Measurements from ENCODE around the gene CHPT1.
"Not testable (repeated sequence)": the region's sequence is repeated elsewhere in the genome, so short reads cannot be mapped to it uniquely, and the experiment has no call there.

CHPT1 gene

DNA sequence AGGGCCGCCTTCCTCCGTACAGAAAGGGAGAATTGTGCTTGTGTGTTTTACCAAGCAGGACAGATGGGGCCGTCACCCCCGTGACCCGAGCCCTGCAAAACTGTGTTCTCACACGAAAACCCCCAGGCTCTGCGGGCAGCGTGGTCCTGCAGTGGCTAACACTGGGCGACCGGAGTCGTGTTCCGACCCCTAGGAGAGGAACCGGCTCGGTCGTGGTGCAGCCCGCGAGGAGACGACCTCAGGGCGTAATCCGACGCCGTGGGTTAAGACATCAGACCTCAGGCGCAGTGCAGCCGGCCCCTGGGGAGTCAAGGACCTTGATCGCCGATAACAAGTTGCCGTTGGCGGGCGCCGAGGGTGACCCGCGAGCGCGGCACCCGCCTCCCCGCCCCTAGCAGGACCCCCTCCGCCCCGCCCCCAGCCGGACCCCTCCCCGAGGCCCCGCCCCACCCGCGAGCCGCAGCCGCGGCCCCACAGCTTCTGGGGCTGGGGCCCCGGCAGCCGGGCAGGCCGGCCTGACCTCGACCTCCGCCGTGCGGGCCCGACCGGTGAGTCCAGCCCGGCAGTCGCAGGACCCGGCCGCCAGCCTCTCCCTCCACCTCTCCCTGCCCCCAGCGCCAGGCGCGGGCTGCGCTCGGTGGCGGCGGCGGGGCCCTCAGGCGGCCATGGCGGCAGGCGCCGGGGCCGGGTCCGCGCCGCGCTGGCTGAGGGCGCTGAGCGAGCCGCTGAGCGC is at the start of gene CHPT1:
Gene CHPT1, plus strand, starts transcription at position 444 of the 733 bp plus-strand sequence. Its CDS starts 222 bp downstream, at position 666.
- DNase-seq (ENCODE audit: low read depth in 2 of 2), result no peak

DNA sequence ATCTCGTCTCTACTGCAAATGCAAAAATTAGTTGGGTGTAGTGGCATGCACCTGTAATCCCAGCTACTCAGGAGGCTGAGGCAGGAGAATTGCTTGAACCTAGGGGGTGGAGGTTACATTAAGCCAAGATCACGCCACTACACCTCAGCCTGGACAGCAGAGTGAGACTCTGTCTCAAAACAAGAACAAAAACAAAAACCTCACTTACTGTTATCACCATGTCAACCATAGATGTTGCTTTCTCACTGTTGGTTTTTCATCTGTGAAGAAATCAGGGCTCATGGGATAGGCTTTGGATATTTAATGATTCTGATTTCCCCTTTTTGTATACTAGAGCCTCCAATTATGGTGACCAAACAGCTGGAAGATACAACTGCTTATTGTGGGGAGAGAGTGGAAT is 49.7 kb upstream of the CHPT1 start:
- DNase-seq (ENCODE audit: low read depth in 2 of 2), result no peak

DNA sequence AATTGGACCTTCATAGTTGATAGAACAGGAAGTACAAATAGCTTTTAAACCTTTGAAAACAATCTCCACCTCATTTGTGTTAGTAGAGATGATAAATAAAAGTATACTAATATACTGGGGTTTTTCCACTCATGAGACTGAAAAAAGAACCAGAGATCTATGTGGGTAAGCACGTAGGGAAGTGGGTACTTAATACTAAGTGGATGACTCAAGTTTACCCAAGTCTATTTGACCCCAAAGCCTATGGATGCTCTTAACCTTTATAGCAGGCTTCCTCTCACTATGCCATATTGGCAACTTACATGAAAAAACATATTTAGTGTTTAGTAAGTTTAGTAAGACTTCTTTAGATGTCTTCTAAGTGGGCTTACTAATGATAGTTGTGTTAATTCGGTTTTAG is 49.2 kb upstream of the CHPT1 start:
- no peak for DNase-seq (ENCODE audit: low read depth in 2 of 2)

DNA sequence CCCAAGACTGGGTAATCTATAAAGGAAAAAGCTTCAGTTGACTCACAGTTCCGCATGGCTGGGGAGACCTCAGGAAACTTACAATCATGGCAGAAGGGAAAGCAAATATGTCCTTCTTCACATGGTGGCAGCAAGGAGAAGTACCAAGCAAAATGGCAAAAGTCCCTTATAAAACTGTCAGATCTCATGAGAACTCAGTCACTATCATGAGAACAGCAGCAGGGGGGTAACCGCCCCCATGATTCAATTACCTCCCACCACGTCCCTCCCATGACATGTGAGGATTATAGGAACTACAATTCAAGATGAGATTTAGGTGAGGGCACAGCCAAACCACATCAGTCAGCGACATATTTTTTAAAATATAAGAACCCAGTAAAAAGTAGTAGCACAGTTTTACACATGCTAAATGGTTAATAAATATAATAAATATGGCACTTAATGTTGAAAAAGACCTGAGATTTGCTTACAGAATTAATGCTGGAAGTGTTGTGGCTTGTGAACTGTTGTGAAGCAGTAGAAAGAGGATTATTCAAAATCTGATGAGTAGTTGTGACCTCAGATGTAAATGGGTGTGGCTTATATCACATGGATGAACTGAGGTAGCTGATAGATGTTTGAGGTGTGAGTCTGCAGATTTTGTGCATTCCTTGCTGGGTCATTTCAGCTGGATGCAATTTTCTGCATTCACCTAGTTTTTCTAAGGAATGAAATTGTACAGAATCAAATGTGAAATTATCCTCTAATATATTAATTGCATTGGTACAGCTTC is 46.9 kb upstream of the CHPT1 start:
- DNase-seq (ENCODE audit: low read depth in 2 of 2), result no peak

DNA sequence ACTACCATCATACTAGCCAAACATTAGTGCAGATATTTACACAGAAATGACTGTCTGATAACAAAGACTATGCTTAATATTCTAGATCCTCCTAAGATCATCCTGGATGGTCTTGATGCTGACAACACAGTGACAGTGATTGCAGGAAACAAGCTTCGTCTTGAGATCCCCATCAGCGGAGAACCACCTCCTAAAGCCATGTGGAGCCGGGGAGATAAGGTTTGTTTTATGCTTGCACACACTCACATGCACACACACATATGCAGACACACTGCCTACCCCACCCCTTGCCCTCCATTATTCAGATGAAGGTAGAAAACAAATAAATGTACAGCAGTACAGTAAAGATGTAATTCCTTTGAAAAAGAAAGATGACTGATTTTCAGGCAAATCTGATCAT is 44.4 kb upstream of the CHPT1 start:
- no peak for DNase-seq (ENCODE audit: low read depth in 2 of 2)

DNA sequence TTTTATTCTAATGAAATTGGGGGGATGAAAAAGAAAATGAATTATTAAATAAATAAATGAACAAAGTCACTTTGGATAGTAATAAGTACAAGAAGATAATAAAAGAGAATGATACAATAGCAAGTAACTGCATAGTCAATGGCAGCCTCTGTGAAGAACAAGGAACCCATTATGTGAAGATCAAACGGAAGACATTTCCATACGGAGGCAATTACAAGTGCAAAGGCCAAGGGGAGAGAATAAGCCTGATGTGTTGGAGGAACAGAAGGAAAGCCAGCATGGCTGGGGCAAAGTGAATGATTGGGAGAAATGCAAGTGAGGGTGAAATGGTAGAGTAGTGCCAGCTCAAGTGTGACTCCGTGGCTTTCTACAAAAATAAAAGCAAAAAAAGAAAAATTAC is 43.9 kb upstream of the CHPT1 start:
- no peak for DNase-seq (ENCODE audit: low read depth in 2 of 2)

DNA sequence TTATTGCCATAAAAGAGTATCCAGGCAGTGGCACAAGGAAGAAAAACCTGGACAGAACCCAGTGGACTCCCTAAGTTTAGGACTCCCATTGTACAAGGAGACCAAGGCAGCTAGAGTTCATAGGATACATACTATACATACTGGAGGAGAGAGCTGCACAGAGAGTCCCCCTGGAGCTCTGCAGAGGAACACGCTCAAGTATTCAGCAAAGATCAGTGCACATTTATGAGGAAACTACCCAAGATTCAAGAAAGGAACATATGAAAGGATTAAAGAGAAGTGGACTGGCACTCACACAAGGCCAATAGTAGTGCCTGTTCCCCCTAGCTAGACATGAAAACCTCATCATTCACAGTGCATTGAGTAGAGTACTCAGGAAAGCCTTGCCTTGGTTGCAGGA is 43.0 kb upstream of the CHPT1 start:
- DNase-seq (ENCODE audit: low read depth in 2 of 2), result no peak

DNA sequence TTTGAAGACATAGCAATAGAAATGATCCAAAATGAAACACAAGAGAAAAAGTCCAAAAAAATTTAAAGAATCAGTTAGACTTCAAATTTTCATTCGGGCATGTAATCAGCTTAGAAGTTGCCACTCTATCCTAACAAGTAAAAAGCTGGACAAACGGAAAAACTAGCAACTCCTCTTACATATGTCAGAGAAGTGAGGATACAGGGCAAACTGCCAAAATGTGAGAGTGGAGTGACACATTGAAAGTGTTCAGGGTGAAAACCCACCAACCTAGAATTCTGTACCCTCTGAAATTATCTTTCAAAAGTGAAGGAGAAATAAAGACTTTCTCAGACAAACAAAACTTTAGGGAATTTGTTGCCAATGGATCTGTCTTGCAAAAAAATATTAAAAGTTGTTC is 42.0 kb upstream of the CHPT1 start:
- no peak for DNase-seq (ENCODE audit: low read depth in 2 of 2)

DNA sequence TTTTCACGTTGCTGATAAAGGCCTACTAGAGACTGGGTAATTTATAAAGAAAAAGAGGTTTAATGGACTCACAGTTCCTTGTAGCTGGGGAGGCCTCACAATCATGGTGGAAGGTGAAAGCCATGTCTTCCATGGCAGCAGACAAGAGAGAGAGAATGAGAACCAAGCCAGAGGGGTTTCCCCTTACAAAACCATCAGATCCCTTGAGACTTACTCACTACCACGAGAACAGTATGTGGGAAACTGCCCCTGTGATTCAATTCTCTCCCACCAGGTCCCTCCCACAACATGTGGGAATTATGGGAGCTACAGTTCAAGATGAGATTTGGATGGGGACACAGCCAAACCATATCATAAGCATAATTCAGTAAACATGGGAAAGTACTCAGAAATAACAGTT is 36.8 kb upstream of the CHPT1 start:
- DNase-seq (ENCODE audit: low read depth in 2 of 2), result not testable (repeated sequence)

DNA sequence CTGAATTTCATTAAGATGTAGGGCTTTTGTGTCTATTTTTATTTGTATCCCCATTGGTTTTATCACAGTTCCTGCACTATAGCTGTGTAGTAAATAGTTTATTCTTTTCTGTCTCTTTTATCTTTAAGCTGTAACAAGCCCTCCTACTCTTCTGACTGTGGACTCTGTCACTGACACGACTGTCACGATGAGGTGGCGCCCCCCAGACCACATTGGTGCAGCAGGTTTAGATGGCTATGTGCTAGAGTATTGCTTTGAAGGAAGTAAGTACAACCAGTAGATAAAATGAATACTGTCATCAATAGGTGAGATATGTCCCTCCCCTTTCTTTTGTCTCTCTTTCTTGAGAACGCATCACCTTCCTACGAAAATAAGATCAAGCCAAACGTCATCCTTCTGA is 34.1 kb upstream of the CHPT1 start:
- no peak for DNase-seq (ENCODE audit: low read depth in 2 of 2)

DNA sequence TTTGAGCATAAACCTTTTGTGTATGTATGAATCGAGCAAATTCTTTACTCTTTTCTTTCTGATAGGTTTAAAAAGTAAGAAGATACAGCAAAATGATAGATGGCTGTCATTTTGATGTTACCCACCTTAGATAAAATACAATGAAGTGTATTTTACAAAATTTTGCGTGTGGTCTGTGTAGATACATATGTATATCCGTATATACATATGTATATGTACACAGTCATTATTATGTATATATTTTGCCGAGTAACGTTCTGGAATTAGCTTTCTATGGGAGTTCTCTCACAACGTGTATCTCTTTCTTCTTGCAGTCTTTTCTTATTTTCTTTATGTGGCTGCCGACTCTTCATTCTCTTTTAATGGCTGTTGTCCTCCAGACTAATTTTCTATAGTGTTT is 32.4 kb upstream of the CHPT1 start:
- DNase-seq (ENCODE audit: low read depth in 2 of 2), result no peak

DNA sequence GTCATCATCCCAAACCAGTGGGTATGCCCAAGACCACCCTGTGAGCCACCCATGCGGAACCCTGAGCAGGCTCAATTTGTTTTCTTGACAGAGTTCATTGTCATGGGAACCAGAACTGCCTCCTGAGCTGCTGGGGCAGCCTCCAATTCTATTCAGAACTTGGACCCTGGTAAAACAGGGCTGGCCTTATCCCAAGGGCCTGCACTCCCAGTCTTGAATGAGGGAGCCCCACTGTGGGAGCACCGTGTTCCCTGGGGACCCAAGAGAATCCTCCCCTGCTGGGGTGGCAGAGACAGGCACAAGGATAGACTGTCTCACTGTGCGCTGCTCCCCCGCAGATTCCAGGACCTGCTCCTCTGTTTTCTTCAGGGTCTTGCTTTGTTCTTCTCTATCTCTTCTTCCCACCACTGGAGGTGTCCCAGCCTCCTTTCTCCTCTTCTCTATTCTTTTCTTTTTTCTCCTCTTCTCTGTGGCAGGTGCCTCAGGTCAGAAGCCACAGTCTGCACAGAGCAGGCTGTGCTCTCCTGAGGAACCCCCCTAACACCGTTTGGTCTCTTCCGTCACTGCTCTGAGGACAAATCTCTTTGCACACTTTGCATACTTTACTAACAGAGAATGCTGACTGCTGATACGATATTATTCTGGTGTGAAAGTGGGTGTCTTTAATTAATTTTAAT is 31.2 kb upstream of the CHPT1 start:
- DNase-seq (ENCODE audit: low read depth in 2 of 2), result no peak

DNA sequence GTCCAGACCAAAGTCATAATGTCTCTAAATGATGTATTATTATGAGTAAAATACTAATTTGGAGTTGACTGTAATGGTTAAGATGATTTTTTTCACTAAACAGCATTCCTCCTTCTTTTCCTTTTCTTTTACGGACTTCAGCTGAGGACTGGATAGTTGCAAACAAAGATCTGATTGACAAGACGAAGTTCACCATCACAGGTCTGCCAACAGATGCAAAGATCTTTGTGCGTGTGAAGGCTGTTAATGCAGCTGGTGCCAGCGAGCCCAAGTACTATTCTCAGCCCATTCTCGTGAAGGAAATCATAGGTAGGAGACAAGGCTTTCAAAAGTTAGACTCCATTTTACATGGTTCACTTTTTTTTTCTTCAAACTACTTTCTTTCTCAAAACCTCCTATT is 29.8 kb upstream of the CHPT1 start:
- no peak for DNase-seq (ENCODE audit: low read depth in 2 of 2)

DNA sequence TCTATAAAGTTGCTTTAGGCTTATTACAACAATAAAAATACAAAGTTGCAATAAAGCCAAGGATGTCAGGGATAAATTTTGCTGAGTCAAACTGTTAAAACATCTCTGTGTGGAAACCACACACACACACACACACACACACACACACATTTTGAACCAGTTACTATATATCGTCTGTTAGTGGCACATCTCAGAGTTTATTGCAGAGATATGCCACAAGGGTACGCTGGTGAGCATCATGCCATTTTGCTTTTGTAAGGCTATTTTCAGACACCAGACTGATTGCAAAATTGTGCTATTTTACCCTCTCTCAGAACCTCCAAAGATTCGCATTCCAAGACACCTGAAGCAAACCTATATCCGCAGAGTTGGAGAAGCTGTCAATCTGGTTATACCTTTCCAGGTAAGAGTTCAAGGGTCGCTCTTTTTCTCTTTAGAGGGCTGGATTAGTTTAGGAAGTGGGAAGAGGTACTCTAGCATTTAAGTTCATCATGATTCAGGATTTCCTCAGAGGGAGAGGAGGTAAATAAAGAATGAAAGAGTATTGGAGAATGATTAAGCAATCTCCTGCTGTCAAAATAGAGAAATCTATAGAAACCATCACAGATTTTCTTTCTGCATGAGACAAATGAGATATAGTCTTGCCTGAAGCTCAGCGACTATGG is 27.3 kb upstream of the CHPT1 start:
- peak in 1 of 2 experiments; percentile 12 for DNase-seq (ENCODE audit: low read depth in 2 of 2)

DNA sequence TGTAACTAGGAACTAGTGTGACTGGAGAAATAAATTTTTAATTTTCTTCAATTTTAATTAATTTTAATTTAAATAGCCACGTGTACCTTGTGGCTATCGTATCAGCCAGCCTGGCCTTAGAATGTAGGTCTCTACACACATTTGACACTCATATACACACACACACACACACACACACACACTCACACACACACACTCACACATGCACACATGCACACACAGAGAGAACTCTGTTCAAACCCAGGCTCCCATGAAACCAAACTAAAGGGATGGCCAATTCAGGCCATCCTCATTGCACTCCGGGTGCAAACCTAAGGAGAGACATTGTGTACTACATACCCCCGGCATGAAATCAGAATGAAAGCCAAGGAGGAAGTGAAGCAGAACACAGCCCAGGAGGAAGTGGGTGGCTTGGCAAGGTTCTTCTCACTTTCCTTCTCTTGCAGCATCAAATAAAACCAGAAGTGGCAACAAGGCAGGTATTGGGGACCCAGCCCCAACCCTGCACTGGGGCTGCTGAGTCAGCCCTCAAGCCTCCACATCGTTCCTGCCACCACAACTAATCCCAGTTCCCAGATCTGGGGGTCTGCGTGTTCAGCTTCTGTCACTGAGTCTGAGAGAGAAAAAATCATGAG is 26.2 kb upstream of the CHPT1 start:
- no peak for DNase-seq (ENCODE audit: low read depth in 2 of 2)

DNA sequence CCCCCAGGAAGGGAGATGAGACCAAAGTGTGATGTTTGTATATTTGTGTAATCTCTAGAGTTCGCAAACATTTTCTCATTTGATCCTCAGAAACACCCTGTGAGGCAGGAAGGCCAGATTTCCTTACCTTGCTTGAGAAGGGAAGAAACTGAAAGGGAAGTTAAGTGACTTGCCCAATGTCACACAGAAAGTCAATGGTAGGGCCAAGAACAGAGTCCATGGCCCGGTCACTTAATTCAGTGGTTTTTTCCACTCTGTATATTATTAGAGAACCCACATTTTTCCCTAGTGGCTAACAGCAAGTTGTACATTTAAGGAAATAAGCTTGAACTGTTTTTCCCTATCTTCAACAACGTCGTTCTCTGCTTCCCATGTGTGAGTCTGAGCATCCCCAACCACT is 25.6 kb upstream of the CHPT1 start:
- DNase-seq (ENCODE audit: low read depth in 2 of 2), result no peak

DNA sequence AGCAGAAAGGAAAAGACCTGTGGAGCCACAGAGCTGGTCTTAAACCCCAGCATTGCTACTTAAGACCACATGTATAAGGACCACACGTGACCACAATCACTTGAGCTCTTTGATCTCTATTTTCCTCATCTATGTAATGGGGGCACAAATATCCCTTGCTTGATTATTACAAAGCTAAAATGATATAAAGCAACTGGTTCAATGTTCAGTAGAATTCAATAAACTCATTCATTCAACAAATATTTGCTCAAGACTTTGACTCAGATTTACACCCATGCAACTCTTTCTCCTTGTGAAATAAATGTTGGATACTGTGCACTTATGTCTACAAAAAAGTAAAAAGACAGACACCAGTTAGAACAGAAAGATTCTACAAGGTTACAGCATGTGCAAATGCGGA is 21.9 kb upstream of the CHPT1 start:
- DNase-seq (ENCODE audit: low read depth in 2 of 2), result no peak

DNA sequence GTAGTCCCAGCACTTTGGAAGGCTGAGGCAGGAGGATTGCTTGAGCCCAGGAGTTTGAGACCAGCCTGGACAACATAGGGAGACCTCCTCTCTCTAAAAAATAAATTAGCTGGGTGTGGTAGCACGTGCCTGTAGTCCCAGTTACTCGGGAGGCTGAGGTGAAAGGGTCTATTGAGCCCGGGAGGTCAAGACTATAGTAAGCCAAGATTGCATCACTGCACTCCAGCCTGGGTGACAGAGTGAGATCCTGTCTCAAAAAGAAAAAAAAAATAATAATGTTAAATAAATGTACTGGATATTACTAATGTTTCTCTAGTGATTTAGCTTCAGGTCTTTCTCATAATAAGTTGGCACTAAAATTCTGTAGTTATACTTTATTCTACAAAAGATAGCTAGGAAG is 20.9 kb upstream of the CHPT1 start:
- not testable (repeated sequence) for DNase-seq (ENCODE audit: low read depth in 2 of 2)

DNA sequence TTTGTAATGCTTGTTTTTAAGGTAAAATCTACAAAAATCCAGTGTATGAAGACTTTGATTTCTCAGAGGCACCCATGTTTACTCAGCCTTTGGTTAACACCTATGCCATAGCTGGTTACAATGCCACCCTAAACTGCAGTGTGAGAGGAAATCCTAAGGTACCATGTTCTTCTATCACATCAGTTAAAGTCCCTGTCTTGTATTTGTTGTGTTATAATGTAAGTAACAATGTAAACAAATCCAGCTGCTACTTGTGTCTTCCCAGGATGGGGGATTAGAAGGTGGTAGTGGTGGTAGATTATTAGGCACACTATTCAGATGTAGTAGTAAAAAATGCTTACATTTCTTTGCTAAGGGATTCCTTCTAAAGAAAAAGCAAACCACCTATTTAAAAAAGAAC is 19.4 kb upstream of the CHPT1 start:
- DNase-seq (ENCODE audit: low read depth in 2 of 2), result no peak

DNA sequence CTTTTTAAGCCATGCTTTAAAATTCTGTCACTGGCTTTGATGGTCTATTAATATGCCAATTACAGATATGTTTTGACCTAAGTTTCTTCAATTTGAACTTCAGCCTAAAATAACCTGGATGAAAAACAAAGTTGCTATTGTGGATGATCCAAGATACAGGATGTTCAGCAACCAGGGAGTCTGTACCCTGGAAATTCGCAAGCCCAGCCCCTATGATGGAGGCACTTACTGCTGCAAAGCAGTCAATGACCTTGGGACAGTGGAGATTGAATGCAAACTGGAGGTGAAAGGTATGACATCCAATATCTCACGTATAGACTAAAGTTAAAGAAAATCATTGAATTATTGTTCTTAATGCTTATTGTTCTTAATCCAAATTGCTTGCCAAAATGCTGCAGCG is 17.2 kb upstream of the CHPT1 start:
- DNase-seq (ENCODE audit: low read depth in 2 of 2), result no peak

DNA sequence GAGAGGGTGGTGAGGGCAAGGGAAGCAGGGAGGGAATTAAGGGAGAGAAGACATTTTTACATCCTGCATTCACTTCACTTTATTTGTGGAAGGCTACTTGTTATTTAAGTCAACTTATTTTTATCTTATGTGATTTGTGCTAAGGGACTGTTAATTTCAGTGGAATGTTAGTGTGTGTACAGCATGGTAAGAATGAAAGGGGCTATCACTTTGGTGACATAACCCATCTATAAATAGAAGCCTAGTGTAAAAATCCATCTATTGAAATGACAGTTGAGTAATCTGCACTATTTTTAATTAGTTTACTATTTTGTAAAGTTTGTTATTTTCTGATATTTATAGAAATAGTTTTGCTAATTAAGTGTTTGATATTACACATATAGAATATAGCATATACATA is 16.8 kb upstream of the CHPT1 start:
- DNase-seq (ENCODE audit: low read depth in 2 of 2), result no peak

DNA sequence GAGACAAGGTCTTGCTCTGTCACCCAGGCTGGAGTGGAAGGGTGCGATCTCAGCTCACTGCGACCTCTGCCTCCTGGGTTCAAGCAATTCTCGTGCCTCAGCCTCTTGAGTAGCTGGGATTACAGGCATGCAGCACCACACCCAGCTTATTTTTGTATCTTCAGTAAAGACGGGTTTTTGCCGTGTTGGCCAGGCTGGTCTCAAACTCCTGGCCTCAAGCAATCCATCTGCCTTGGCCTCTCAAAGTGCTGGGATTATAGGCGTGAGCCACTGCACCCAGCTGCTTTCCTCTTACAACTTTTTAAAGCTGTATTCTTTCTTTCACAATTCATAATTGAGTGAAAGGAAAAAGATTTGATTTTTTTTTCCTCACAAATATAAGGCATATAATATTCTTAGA is 15.8 kb upstream of the CHPT1 start:
- DNase-seq (ENCODE audit: low read depth in 2 of 2), result not testable (repeated sequence)
